GM15510 (cell line): ENCODE measurements around the gene LRRC63.

ENCODE experiments used
- POLR2A ChIP-seq: IDR thresholded peaks from 3 replicates; pipeline ENCODE4 v1.6.1; 2011; ENCODE audit warnings: borderline replicate concordance; ENCODE audit not compliant: insufficient read length; ENCODE audit errors: extremely low read depth

Gene LRRC63

GRCh38 chr13:46289260-46289955 lies 77.7 kb downstream of the LRRC63 start:
- no peak for TF ChIP-seq POLR2A

GRCh38 chr13:46290434-46290833 lies 78.7 kb downstream of the LRRC63 start:
- TF ChIP-seq POLR2A: no peak

DNA sequence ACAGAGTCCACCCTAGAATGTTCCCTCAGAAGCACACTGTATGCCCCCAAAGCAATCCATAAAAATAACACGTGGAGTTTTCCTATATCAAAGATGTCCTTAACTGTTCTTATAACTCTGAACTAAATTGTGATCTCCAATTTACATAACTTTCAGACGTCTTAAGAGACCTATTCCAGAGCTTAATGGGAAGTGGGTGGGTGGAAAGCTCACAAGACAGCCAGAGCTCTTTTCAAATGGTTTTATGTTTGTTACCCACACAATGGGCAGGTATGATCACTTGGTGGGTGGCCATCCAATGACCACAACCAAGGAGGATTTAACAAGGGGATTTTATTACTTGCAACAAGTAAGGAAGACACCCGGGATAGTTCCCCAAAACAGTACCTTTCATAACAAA lies 81.7 kb downstream of the LRRC63 start:
- no peak for TF ChIP-seq POLR2A

- TF ChIP-seq POLR2A: no peak
Measured at GRCh38 chr13:46295491-46296114, 83.9 kb downstream of the LRRC63 start.

GRCh38 chr13:46296115-46296822 lies 84.5 kb downstream of the LRRC63 start:
- TF ChIP-seq POLR2A: no peak

- no peak for TF ChIP-seq POLR2A
Measured at GRCh38 chr13:46296921-46297320, 85.2 kb downstream of the LRRC63 start.

DNA sequence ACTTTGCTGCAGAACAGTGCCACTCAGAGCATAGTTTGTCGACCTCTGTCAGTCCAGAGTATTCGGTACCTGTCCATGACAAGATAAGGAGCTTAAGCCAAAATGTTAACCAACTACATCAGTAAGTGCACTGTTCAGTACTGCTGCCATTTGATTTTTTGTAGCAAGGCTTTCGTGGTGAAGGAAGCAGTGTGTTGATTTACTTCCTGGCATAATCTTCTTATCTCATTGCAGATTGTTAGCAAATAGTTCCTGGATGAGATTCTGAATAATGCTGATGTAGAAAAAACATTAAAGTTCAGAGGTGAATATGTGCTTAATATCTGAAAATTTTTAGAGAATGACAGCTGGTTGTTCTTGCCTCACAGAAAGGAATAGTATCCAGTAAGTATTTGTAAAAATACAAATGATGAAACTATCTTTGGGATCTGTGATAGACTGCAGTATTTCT lies 85.7 kb downstream of the LRRC63 start:
- TF ChIP-seq POLR2A: no peak

DNA sequence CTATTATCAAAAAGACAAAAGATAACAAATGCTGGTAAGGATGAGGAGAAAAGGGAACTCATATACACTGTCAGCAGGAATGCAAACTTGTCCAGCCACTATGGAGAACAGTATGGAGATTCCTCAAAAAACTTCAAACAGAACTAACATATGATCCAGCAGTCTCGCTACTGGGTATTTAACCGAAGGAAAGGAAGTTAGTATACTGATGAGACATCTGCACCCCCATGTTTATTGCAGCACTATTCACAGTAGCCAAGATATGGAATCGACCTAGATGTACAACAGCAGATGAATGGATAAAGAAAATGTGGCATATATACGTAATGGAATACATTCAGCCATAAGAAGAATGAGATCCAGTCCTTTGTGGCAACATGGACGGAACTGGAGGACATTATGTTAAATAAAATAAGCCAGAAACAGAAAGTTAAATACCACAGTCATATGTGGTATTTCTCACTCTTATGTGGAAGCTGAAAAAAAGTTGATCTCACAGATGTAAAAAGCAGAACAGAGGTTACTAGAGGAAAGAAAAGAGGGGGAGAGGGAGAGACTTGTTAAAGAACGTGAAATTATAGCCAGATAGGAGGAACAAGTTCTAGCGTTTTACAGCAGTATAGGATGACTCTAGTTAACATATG lies 92.1 kb downstream of the LRRC63 start:
- TF ChIP-seq POLR2A: no peak

GRCh38 chr13:46304546-46304945 lies 92.8 kb downstream of the LRRC63 start:
- no peak for TF ChIP-seq POLR2A

- no peak for TF ChIP-seq POLR2A
Measured at GRCh38 chr13:46307554-46307953, 95.8 kb downstream of the LRRC63 start.

DNA sequence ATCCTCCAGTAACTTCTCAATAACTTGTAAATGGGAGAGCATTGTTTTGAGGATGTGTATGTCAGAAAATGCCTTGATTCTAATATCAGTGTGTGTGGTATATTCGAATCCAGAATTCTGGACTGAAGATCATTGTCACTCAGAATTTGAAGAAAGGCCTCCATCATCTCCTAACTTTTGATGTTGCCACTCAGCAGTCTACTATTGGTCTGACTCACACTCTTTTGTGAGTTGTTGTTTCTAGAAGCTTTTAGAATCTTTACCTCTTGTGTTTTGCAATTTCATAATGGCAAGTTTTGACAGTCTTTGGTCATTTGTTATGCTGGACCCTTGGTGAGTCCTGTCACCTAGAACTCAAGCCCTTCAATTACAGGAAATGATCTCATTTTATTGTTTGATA lies 98.3 kb downstream of the LRRC63 start:
- TF ChIP-seq POLR2A: no peak

GRCh38 chr13:46311217-46311616 lies 99.5 kb downstream of the LRRC63 start:
- no peak for TF ChIP-seq POLR2A

DNA sequence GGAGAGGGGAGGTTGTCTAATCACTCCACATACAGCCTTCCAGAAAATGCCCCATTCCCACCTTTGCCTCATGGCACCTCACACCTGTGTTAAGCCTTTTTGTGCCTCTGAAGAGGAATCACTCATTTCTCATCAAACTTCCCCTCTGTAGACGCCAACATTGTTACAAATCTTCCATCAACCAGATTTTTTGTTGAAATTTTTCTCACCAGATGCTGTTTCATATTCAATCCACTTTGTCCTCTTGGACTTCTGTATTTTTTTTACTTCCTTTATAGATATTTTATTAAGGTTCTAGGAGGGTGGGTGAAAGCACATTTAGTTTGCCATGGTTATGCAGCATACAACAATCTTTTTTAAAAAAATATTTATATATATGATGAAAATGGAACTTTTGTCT lies 101.3 kb downstream of the LRRC63 start:
- no peak for TF ChIP-seq POLR2A

DNA sequence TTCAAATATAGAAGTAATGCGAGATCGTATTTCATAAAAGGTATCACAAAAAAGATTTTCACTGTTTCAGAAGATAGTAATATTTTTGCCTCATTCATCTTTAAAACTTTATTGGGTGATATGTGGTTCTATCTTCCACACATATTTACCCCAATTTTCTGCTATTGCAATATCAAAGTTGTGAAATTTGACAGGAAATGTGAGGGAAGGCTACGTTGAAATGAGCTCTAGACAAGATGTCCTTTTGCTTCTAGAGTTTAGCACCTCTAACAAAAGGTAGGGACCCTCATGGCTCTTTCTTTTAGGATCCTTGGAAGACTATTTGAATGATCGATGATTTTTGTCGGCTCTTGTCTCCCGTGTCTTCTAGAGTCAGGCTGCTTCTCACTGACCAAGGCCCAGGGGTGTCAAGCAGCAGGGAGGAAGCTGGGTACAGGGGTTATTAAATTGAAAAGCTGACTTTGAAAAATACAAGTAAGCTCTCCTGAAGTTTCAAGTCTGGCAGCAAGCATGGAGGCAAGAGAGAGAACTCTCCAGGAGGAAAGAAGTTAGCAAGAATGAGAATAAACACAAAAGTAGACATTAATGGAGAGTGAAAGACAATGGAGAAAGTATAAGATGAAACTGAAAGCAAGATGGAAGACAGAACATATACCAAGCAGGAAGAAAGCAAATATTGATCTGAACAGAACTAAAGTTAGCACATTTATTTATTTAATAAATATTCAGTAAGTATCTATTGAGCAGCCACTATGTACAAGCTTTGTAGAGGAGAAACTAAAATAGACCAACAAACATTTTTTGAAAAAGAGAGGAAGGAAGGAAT lies 101.9 kb downstream of the LRRC63 start:
- TF ChIP-seq POLR2A: no peak
